ENCODE results near the gene NISCH. TPM values are rescaled to one million over a fixed set of nuclear protein-coding genes. Genes with fewer than 3 reads are reported as not detected.

The NISCH gene
- total RNA-seq, 1 donor from 2014 or later: 80.5 TPM

- H3K27ac ChIP-seq: peak overlapping the region; percentile 46
- Mint-ChIP-seq H3K27ac (no peak overlapping the region), H3K4me3 (no peak overlapping the region)
Measured at GRCh38 chr3:52493232-52494017, 38.0 kb downstream of the NISCH start.

GRCh38 chr3:52494445-52494844 is 39.0 kb downstream of the NISCH start:
- H4K20me1 ChIP-seq (ENCODE audit: low read depth): peaks cover 22% of the 10 kb centered on the region
- no peaks in the 10 kb centered on the region for H3K36me3 ChIP-seq
- Mint-ChIP-seq H3K4me1 (peaks cover 10% of the 10 kb centered on the region), H3K27ac (no peak overlapping the region), H3K4me3 (peak overlapping the region; percentile 11), H3K9me3 (no peaks in the 10 kb centered on the region), H3K27me3 (ENCODE audit: insufficient read depth, low read depth) (peaks cover 6% of the 10 kb centered on the region), H3K36me3 (peaks cover 8% of the 10 kb centered on the region)
- H3K4me3 ChIP-seq: no peak overlapping the region
- no peak overlapping the region for H3K4me2 ChIP-seq
- no peaks in the 10 kb centered on the region for H3K79me2 ChIP-seq (ENCODE audit: low read depth)
- H3K27ac ChIP-seq: peak overlapping the region; percentile 53
- peaks cover 6% of the 10 kb centered on the region for H3K4me1 ChIP-seq
- TF ChIP-seq EZH2 (IDR thresholded peaks at IDR 0.05) (no peak), CTCF (IDR thresholded peaks at IDR 0.05) (no peak), EZH2phosphoT487 (IDR thresholded peaks at IDR 0.05) (no peak)
- H2AFZ ChIP-seq (replicated peaks): no peak overlapping the region
- no peaks in the 10 kb centered on the region for H3K9me3 ChIP-seq (ENCODE audit: low read depth)
- no peak overlapping the region for H3K9ac ChIP-seq
- no peak for DNase-seq (ENCODE audit: low spot score)
- H3K27me3 ChIP-seq: no peaks in the 10 kb centered on the region
- peaks cover 7% of the 10 kb centered on the region for H3F3A ChIP-seq (ENCODE audit: low read depth)

More at GRCh38 chr3:52493232-52494017, 38.0 kb downstream of the NISCH start:
- no peaks in the 10 kb centered on the region for H3K27me3 ChIP-seq
- H3K9ac ChIP-seq: no peak overlapping the region
- H3K79me2 ChIP-seq (ENCODE audit: low read depth): no peaks in the 10 kb centered on the region
- no peak overlapping the region for H3K4me2 ChIP-seq
- H3K9me3 Mint-ChIP-seq: no peaks in the 10 kb centered on the region
- H3K4me1 Mint-ChIP-seq: peaks cover 10% of the 10 kb centered on the region
- H3K4me1 ChIP-seq: peaks cover 6% of the 10 kb centered on the region
- no peak for DNase-seq (ENCODE audit: low spot score)
- H3K36me3 Mint-ChIP-seq: peaks cover 8% of the 10 kb centered on the region
- no peak overlapping the region for H2AFZ ChIP-seq (replicated peaks)
- peaks cover 22% of the 10 kb centered on the region for H4K20me1 ChIP-seq (ENCODE audit: low read depth)
- H3K36me3 ChIP-seq: no peaks in the 10 kb centered on the region
- no peak overlapping the region for H3K4me3 ChIP-seq
- H3K9me3 ChIP-seq (ENCODE audit: low read depth): no peaks in the 10 kb centered on the region
- TF ChIP-seq EZH2 (IDR thresholded peaks at IDR 0.05): no peak
- no peak for TF ChIP-seq EZH2phosphoT487 (IDR thresholded peaks at IDR 0.05)
- no peak for TF ChIP-seq CTCF (IDR thresholded peaks at IDR 0.05)
- peaks cover 6% of the 10 kb centered on the region for H3K27me3 Mint-ChIP-seq (ENCODE audit: insufficient read depth, low read depth)
- H3F3A ChIP-seq (ENCODE audit: low read depth): peaks cover 7% of the 10 kb centered on the region

- Histone ChIP-seq H2AFZ (replicated peaks) (no peak within 1 kb of the TSS), H3K4me1 (peaks cover 6% of the 10 kb centered on the region), H3K27me3 (no peaks in the 10 kb centered on the region), H3K4me2 (no peak within 1 kb of the TSS), H3K4me3 (no peak within 1 kb of the TSS), H3K36me3 (no peaks in the 10 kb centered on the region), H3K9ac (no peak within 1 kb of the TSS), H4K20me1 (ENCODE audit: low read depth) (peaks cover 18% of the 10 kb centered on the region), H3K27ac (peak within 1 kb of the TSS; percentile 53), H3K9me3 (ENCODE audit: low read depth) (no peaks in the 10 kb centered on the region), H3F3A (ENCODE audit: low read depth) (peaks cover 7% of the 10 kb centered on the region), H3K79me2 (ENCODE audit: low read depth) (no peaks in the 10 kb centered on the region)
- TF ChIP-seq CTCF (IDR thresholded peaks at IDR 0.05) (no peak), EZH2phosphoT487 (IDR thresholded peaks at IDR 0.05) (no peak), EZH2 (IDR thresholded peaks at IDR 0.05) (no peak)
- Mint-ChIP-seq H3K4me1 (peaks cover 10% of the 10 kb centered on the region), H3K27me3 (ENCODE audit: insufficient read depth, low read depth) (peaks cover 6% of the 10 kb centered on the region), H3K9me3 (no peaks in the 10 kb centered on the region), H3K36me3 (peaks cover 8% of the 10 kb centered on the region), H3K4me3 (peak within 1 kb of the TSS; percentile 11), H3K27ac (no peak within 1 kb of the TSS)
- DNase-seq (ENCODE audit: low spot score): no peak
Measured at GRCh38 chr3:52494886-52495495, 39.6 kb downstream of the NISCH start, which contains the start of gene STAB1. STAB1 (plus strand) TSS chr3:52495338; CDS start chr3:52495414, 76 bp downstream.
